ENCODE measurements around the gene OTUB2. TPM values are rescaled to one million over a fixed set of nuclear protein-coding genes. Genes with fewer than 3 reads are reported as not detected.

OTUB2 gene
- total RNA-seq, 1 donor from 2014 or later: 3.0 TPM

GRCh38 chr14:93997916-93998870 lies 27.9 kb upstream of the OTUB2 start:
- Mint-ChIP-seq H3K9me3 (no peaks in the 10 kb centered on the region), H3K4me1 (ENCODE audit: unreplicated experiment) (no peaks in the 10 kb centered on the region), H3K27me3 (peaks cover 7% of the 10 kb centered on the region), H3K4me3 (no peak overlapping the region), H3K36me3 (no peaks in the 10 kb centered on the region), H3K27ac (no peak overlapping the region)
- no peak for TF ChIP-seq CTCF (conservative IDR thresholded peaks at IDR 0.05)
- no peak for DNase-seq (ENCODE audit: extremely low spot score, unreplicated experiment)

- Mint-ChIP-seq H3K9me3 (no peaks in the 10 kb centered on the region), H3K27me3 (peaks cover 11% of the 10 kb centered on the region), H3K36me3 (no peaks in the 10 kb centered on the region), H3K27ac (no peak overlapping the region), H3K4me1 (ENCODE audit: unreplicated experiment) (no peaks in the 10 kb centered on the region), H3K4me3 (no peak overlapping the region)
- no peak for DNase-seq (ENCODE audit: extremely low spot score, unreplicated experiment)
- no peak for TF ChIP-seq CTCF (conservative IDR thresholded peaks at IDR 0.05)
Observed at GRCh38 chr14:93998871-93999403, 27.2 kb upstream of the OTUB2 start.

GRCh38 chr14:93999573-93999972 lies 26.6 kb upstream of the OTUB2 start:
- Mint-ChIP-seq H3K27me3 (peaks cover 11% of the 10 kb centered on the region), H3K9me3 (no peaks in the 10 kb centered on the region), H3K4me1 (ENCODE audit: unreplicated experiment) (no peaks in the 10 kb centered on the region), H3K4me3 (no peak overlapping the region), H3K27ac (no peak overlapping the region), H3K36me3 (no peaks in the 10 kb centered on the region)
- no peak for DNase-seq (ENCODE audit: extremely low spot score, unreplicated experiment)
- no peak for TF ChIP-seq CTCF (conservative IDR thresholded peaks at IDR 0.05)

- no peaks in the 10 kb centered on the region for H3K36me3 Mint-ChIP-seq
- no peak for DNase-seq (ENCODE audit: extremely low spot score, unreplicated experiment)
- H3K9me3 Mint-ChIP-seq: no peaks in the 10 kb centered on the region
Observed at GRCh38 chr14:94000267-94000666, 25.9 kb upstream of the OTUB2 start.

GRCh38 chr14:94001016-94001415 lies 25.1 kb upstream of the OTUB2 start:
- DNase-seq (ENCODE audit: extremely low spot score, unreplicated experiment): no peak
- no peak overlapping the region for H3K27ac Mint-ChIP-seq
- TF ChIP-seq CTCF (conservative IDR thresholded peaks at IDR 0.05): no peak
- H3K36me3 Mint-ChIP-seq: no peaks in the 10 kb centered on the region
- H3K9me3 Mint-ChIP-seq: no peaks in the 10 kb centered on the region
- H3K4me1 Mint-ChIP-seq (ENCODE audit: unreplicated experiment): no peaks in the 10 kb centered on the region
- no peak overlapping the region for H3K4me3 Mint-ChIP-seq
- H3K27me3 Mint-ChIP-seq: peaks cover 17% of the 10 kb centered on the region

More at GRCh38 chr14:94000267-94000666, 25.9 kb upstream of the OTUB2 start:
- Mint-ChIP-seq H3K4me1 (ENCODE audit: unreplicated experiment) (no peaks in the 10 kb centered on the region), H3K4me3 (no peak overlapping the region), H3K27me3 (peaks cover 16% of the 10 kb centered on the region), H3K27ac (no peak overlapping the region)
- no peak for TF ChIP-seq CTCF (conservative IDR thresholded peaks at IDR 0.05)

Data from type B pancreatic cell (in vitro differentiated cells).